ENCODE results near the gene KDM2A. TPM values are rescaled to one million over a fixed set of nuclear protein-coding genes. Genes with fewer than 3 reads are reported as not detected.

KDM2A gene
- total and polyA plus RNA-seq, 2 of the 13 experiments (the other 11 are each of a cell fraction or from before 2014, with no cell fraction given): 31.3 to 31.4 TPM

DNA sequence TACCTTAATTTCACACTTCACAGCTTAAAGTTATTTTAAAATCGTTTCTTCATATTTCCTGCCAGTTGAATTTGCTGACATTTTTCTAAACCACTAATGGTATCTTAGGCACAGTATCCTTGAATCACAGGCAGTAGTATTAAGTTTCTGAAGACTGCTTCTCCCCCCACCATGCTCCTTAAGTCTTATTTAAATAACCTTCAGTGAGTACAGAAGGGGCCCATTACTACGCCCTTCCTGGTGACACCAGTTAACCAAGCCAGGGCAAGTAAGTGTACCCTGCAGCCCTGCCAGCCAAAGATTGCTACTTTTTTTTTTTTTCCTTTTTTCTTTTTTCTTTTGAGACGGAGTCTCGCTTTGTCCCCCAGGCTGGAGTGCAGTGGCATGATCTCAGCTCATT lies 19.9 kb downstream of the KDM2A start:
- H4K20me1 ChIP-seq (ENCODE audit: insufficient read depth, low read length): no peaks in the 10 kb centered on the region
- intact Hi-C loops (cut with micrococcal nuclease; ENCODE audit: unreplicated experiment): no loop called here
- no peak overlapping the region for H3K27ac ChIP-seq (ENCODE audit: extremely low read length, insufficient read depth, low read length)
- no peak overlapping the region for H3K9ac ChIP-seq (ENCODE audit: insufficient read depth, low read depth, low read length)
- WGBS (ENCODE audit: low lambda C conversion rate): 96% methylated on average over 4 of the region's 4 CpGs
- in situ Hi-C loops (cut with HindIII; ENCODE audit: extremely low pct_ligation_motif_present, low pct_unique_long_range_greater_than_20kb): no loop called here
- FAIRE-seq: no peak
- no peaks in the 10 kb centered on the region for H3K9me3 ChIP-seq (ENCODE audit: low read length)
- no peaks in the 10 kb centered on the region for H3K4me1 ChIP-seq (ENCODE audit: insufficient read depth, low read length)
- H2AFZ ChIP-seq (ENCODE audit: low read length): no peak overlapping the region
- no peak for DNase-seq (ENCODE audit: low spot score)
- H3K36me3 ChIP-seq (replicated peaks in 1 of 2; ENCODE audit: control insufficient read depth in 1 of 2, insufficient read depth in 2 of 2, low read length in 2 of 2): peaks cover 10 to 40% of the 10 kb centered on the region in 2 experiments
- no peaks in the 10 kb centered on the region; a peak in 1 of 5 replicates for H3K27me3 ChIP-seq (ENCODE audit: control insufficient read depth in 1 of 2, insufficient read depth in 2 of 2, low read length in 2 of 2)
- TF ChIP-seq ZNF264 (CRISPR knock-in tag; IDR thresholded peaks at IDR 0.05): no peak
- no peak for TF ChIP-seq REL (CRISPR knock-in tag; conservative IDR thresholded peaks at IDR 0.05)
- TF ChIP-seq ZBTB20 (CRISPR knock-in tag; IDR thresholded peaks at IDR 0.05; ENCODE audit: borderline replicate concordance, low read depth): no peak
- no TSS peak for BruUV-seq (replicated peaks)
- POLR2A ChIA-PET: no interaction called here
- H3K4me3 ChIP-seq (replicated peaks in 1 of 3; ENCODE audit: insufficient read depth in 1 of 3, low read depth in 2 of 3, low read length in 3 of 3): no peak overlapping the region
- CTCF ChIA-PET (ENCODE audit: low intra/inter-chr PET ratio, low total read pairs): no interaction called here
- ATAC-seq: no peak
- H3K79me2 ChIP-seq (ENCODE audit: insufficient read depth, low read length): peaks cover 30% of the 10 kb centered on the region
- no peak overlapping the region for H3K4me2 ChIP-seq (ENCODE audit: low read depth, low read length)

DNA sequence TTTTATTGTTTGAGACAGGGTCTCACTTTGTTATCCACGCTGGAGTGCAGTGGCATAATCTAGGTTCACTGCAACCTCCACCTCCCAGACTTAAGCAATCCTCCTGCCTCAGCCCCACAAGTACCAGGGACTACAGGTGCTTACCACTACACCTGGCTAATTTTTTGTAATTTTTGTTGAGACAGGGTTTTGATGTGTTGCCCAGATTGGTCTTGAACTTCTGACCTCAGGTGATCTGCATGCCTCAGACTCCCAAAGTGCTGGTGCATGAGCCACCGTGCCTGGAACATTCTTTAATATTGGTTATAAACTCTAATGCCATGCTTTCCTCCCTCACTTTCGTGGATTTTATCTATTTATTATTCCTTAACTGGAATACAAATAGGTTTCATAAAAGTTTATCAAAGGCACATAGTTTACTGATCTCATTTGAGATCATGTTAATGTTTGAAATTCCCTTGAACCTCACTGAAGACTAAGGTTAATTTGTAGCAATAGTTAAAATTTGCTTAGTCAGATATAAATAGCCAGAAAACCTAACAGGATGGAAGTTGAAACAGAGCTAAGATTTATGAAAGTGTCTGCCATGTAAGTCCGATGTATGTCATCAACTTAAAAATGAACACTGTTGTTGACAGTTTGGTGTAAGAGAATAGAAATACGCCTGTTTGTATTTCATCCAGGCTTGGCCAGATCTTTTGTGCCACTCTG lies 27.6 kb downstream of the KDM2A start:
- 0 out of 2 replicates have a peak, but pooled peaks cover 2% of the 10 kb centered on the region for H4K20me1 ChIP-seq (ENCODE audit: insufficient read depth, low read length)
- ATAC-seq (no peak), DNase-seq (ENCODE audit: low spot score) (no peak), FAIRE-seq (no peak)
- POLR2A ChIA-PET: no interaction called here
- no peak overlapping the region for H3K27ac ChIP-seq (ENCODE audit: extremely low read length, insufficient read depth, low read length)
- no TSS peak for BruUV-seq (replicated peaks)
- H3K9ac ChIP-seq (ENCODE audit: insufficient read depth, low read depth, low read length): no peak overlapping the region
- in situ Hi-C loops (cut with HindIII; ENCODE audit: extremely low pct_ligation_motif_present, low pct_unique_long_range_greater_than_20kb): no loop called here
- H3K79me2 ChIP-seq (ENCODE audit: insufficient read depth, low read length): peaks cover 29% of the 10 kb centered on the region
- no peak overlapping the region for H3K4me2 ChIP-seq (ENCODE audit: low read depth, low read length)
- no peak overlapping the region for H2AFZ ChIP-seq (ENCODE audit: low read length)
- H3K27me3 ChIP-seq (ENCODE audit: control insufficient read depth in 1 of 2, insufficient read depth in 2 of 2, low read length in 2 of 2): no peaks in the 10 kb centered on the region
- 94% methylated on average over 5 of the region's 5 CpGs for WGBS (ENCODE audit: low lambda C conversion rate)
- CTCF ChIA-PET (ENCODE audit: low intra/inter-chr PET ratio, low total read pairs): no interaction called here
- no peaks in the 10 kb centered on the region for H3K9me3 ChIP-seq (ENCODE audit: low read length)
- H3K4me1 ChIP-seq (ENCODE audit: insufficient read depth, low read length): no peaks in the 10 kb centered on the region
- intact Hi-C loops (cut with micrococcal nuclease; ENCODE audit: unreplicated experiment): no loop called here
- H3K36me3 ChIP-seq (replicated peaks in 1 of 2; ENCODE audit: control insufficient read depth in 1 of 2, insufficient read depth in 2 of 2, low read length in 2 of 2): peaks cover 6 to 21% of the 10 kb centered on the region in 2 experiments
- no peak overlapping the region for H3K4me3 ChIP-seq (replicated peaks in 1 of 3; ENCODE audit: insufficient read depth in 1 of 3, low read depth in 2 of 3, low read length in 3 of 3)
- TF ChIP-seq, protein P1, sequence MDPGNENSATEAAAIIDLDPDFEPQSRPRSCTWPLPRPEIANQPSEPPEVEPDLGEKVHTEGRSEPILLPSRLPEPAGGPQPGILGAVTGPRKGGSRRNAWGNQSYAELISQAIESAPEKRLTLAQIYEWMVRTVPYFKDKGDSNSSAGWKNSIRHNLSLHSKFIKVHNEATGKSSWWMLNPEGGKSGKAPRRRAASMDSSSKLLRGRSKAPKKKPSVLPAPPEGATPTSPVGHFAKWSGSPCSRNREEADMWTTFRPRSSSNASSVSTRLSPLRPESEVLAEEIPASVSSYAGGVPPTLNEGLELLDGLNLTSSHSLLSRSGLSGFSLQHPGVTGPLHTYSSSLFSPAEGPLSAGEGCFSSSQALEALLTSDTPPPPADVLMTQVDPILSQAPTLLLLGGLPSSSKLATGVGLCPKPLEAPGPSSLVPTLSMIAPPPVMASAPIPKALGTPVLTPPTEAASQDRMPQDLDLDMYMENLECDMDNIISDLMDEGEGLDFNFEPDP (CRISPR knock-in tag; conservative IDR thresholded peaks at IDR 0.05): no peak
- TF ChIP-seq FOXM1 (CRISPR knock-in tag; IDR thresholded peaks at IDR 0.05): no peak
- TF ChIP-seq MAFF (IDR thresholded peaks at IDR 0.05; ENCODE audit: low read depth, low read length): peak; percentile 62; the same call in 1 of the 2 replicates
- TF ChIP-seq, protein P2, sequence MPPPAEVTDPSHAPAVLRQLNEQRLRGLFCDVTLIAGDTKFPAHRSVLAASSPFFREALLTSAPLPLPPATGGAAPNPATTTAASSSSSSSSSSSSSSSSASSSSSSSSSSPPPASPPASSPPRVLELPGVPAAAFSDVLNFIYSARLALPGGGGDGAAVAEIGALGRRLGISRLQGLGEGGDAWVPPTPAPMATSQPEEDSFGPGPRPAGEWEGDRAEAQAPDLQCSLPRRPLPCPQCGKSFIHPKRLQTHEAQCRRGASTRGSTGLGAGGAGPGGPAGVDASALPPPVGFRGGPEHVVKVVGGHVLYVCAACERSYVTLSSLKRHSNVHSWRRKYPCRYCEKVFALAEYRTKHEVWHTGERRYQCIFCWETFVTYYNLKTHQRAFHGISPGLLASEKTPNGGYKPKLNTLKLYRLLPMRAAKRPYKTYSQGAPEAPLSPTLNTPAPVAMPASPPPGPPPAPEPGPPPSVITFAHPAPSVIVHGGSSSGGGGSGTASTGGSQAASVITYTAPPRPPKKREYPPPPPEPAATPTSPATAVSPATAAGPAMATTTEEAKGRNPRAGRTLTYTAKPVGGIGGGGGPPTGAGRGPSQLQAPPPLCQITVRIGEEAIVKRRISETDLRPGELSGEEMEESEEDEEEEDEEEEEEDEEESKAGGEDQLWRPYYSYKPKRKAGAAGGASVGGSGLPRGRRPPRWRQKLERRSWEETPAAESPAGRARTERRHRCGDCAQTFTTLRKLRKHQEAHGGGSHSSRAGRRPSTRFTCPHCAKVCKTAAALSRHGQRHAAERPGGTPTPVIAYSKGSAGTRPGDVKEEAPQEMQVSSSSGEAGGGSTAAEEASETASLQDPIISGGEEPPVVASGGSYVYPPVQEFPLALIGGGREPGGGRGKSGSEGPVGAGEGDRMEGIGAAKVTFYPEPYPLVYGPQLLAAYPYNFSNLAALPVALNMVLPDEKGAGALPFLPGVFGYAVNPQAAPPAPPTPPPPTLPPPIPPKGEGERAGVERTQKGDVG (CRISPR knock-in tag; IDR thresholded peaks at IDR 0.05; ENCODE audit: borderline replicate concordance): no peak
- TF ChIP-seq MAFK (conservative IDR thresholded peaks at IDR 0.05 in 1 of 2, IDR thresholded peaks at IDR 0.05 in 1 of 2; ENCODE audit: low read length in 2 of 2): peak; percentile 64 to 81
- TF ChIP-seq ZNF230 (CRISPR knock-in tag; IDR thresholded peaks at IDR 0.05): no peak
